SK-N-SH (cell line): Measurements from ENCODE around the gene PCSK9.

Experiments used
- CTCF ChIP-seq: fragments of 200-600 bp; sonication (generic); IDR thresholded peaks from 2 replicates; pipeline ENCODE4 v1.6.1; 2017; ENCODE audit warnings: antibody characterized with exemption, mild to moderate bottlenecking, moderate library complexity
- EP300 ChIP-seq, 2 experiments: IDR thresholded peaks; 2 replicates each; pipeline versions ENCODE4 v1.4.0 to v1.6.1; 2012; ENCODE audit warnings: borderline replicate concordance in 1 of 2, low read depth in 1 of 2, low read length in 1 of 2
- EZH2phosphoT487 ChIP-seq: fragments of 200-600 bp; sonication (generic); IDR thresholded peaks from 2 replicates; pipeline ENCODE4 v1.6.1; 2017; ENCODE audit warnings: low read depth, mixed run types, mild to moderate bottlenecking, antibody characterized with exemption, moderate library complexity, borderline replicate concordance
- MAX ChIP-seq: IDR thresholded peaks from 2 replicates; pipeline ENCODE4 v1.4.0; 2012; ENCODE audit warnings: low read depth
- MXI1 ChIP-seq: IDR thresholded peaks from 2 replicates; pipeline ENCODE4 v1.6.1; 2012; ENCODE audit warnings: mild to moderate bottlenecking, low read depth, low read length, improper control_type of control experiment
- RAD21 ChIP-seq: IDR thresholded peaks from 2 replicates; pipeline ENCODE4 v1.6.1; 2012; ENCODE audit warnings: mild to moderate bottlenecking, low read length
- REST ChIP-seq: IDR thresholded peaks from 2 replicates; pipeline ENCODE4 v1.6.1; 2012; ENCODE audit warnings: mild to moderate bottlenecking, low read depth, low read length, moderate library complexity
- ZBTB33 ChIP-seq: IDR thresholded peaks from 2 replicates; pipeline ENCODE4 v1.4.0; 2012; ENCODE audit warnings: low read depth, borderline replicate concordance

GRCh38 chr1:55046871-55047270 is 7.5 kb downstream of the PCSK9 start:
- TF ChIP-seq REST (no peak), RAD21 (no peak), EZH2phosphoT487 (no peak), CTCF (no peak), EP300 (IDR thresholded peaks at IDR 0.05; ENCODE audit: borderline replicate concordance in 1 of 2, low read depth in 1 of 2, low read length in 1 of 2) (no peak), MXI1 (no peak), ZBTB33 (no peak), MAX (no peak)
